Measurements from ENCODE around the gene FXYD6.

Gene FXYD6

GRCh38 chr11:117900720-117901440 lies 24.4 kb upstream of the FXYD6 start:
- no peak overlapping the region for H3K4me3 ChIP-seq (replicated peaks; ENCODE audit: low read depth, low read length)
- DNase-seq (ENCODE audit: low read depth), result no peak
- TF ChIP-seq, protein P1, sequence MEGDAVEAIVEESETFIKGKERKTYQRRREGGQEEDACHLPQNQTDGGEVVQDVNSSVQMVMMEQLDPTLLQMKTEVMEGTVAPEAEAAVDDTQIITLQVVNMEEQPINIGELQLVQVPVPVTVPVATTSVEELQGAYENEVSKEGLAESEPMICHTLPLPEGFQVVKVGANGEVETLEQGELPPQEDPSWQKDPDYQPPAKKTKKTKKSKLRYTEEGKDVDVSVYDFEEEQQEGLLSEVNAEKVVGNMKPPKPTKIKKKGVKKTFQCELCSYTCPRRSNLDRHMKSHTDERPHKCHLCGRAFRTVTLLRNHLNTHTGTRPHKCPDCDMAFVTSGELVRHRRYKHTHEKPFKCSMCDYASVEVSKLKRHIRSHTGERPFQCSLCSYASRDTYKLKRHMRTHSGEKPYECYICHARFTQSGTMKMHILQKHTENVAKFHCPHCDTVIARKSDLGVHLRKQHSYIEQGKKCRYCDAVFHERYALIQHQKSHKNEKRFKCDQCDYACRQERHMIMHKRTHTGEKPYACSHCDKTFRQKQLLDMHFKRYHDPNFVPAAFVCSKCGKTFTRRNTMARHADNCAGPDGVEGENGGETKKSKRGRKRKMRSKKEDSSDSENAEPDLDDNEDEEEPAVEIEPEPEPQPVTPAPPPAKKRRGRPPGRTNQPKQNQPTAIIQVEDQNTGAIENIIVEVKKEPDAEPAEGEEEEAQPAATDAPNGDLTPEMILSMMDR (IDR thresholded peaks at IDR 0.05; ENCODE audit: low read length, missing control alignments), result no peak

DNA sequence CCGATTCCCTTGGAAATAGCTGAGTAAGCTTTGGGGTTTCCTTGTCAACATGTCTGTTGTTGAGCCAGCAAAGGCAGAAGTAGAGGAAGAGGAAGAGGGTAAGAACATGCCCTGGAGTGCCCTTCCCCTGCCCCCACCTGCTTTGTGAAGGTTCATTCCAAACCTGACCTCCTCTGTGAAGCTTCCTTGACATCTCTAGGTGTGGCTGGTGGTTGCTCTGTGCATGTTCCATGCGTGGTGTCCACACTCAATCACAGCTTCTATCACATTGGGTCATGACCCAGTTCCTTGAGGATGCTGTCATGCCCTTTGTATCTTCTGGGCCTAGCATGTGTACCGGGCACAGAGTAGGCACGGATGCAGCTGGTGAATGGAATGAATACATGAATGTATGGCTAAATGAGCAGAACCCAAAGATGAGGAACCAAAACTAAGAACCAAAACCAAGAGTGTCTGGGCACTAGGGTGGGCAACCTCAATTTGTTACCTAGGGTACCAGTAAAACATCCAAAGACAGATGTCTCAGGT lies 23.7 kb upstream of the FXYD6 start:
- DNase-seq (ENCODE audit: low read depth), result no peak
- H3K4me3 ChIP-seq (replicated peaks; ENCODE audit: low read depth, low read length), result no peak overlapping the region
- TF ChIP-seq, protein P1 (IDR thresholded peaks at IDR 0.05; ENCODE audit: low read length, missing control alignments), result no peak

- TF ChIP-seq, protein P1 (IDR thresholded peaks at IDR 0.05; ENCODE audit: low read length, missing control alignments), result no peak
- DNase-seq (ENCODE audit: low read depth), result no peak
- H3K4me3 ChIP-seq (replicated peaks; ENCODE audit: low read depth, low read length), result no peak overlapping the region
Observed at GRCh38 chr11:117898059-117898458, 21.6 kb upstream of the FXYD6 start.

DNA sequence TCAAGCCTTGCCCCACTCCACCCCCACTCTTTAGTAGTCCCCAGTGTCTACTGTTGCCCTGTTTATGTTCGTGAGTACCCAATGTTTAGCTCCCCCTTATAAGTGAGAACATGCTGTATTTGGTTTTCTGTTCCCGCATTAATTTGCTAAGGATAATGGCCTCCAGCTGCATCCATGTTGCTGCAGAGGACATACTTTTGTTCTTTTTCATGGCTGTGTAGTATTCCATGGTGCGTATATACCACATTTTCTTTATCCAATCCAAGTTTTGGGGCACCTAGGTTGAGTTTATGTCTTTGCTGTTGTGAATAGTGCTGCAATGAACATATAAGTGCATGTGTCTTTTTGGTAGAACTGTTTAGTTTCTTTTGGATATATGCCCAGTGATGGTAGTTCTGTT lies 16.2 kb upstream of the FXYD6 start:
- no peak overlapping the region for H3K4me3 ChIP-seq (replicated peaks; ENCODE audit: low read depth, low read length)
- no peak for DNase-seq (ENCODE audit: low read depth)
- TF ChIP-seq, protein P1 (IDR thresholded peaks at IDR 0.05; ENCODE audit: low read length, missing control alignments), result no peak

- DNase-seq (ENCODE audit: low read depth), result no peak
- no peak overlapping the region for H3K4me3 ChIP-seq (replicated peaks; ENCODE audit: low read depth, low read length)
- TF ChIP-seq, protein P1 (IDR thresholded peaks at IDR 0.05; ENCODE audit: low read length, missing control alignments), result no peak
Observed at GRCh38 chr11:117891362-117891761, 14.9 kb upstream of the FXYD6 start.

DNA sequence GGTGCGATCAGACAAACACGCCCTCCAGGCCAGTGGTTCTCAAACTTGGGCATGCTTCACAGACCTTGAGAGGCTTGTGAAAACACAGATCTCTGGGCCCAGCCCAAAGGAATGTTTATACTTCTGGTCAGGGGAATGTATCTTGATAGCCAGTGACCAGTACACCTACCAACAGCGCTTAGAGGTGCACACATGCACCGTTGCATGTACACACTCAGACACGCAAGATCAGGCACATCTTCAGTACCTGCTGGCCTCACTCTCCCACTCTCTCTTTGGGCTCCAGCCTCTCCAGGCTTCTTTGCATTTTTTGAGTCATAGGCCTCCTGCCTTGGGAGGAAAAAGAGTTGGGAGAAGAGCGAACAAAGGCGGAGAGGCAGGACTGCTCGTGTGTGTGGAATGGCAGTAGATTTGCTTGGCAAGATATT lies 11.7 kb upstream of the FXYD6 start:
- no peak for DNase-seq (ENCODE audit: low read depth)
- no peak overlapping the region for H3K4me3 ChIP-seq (replicated peaks; ENCODE audit: low read depth, low read length)
- TF ChIP-seq, protein P1 (IDR thresholded peaks at IDR 0.05; ENCODE audit: low read length, missing control alignments), result no peak
